Central memory CD8-positive, alpha-beta T cell (primary cell): ENCODE results near the gene UXT.
"Not testable (repeated sequence)": the region's sequence is repeated elsewhere in the genome, so short reads cannot be mapped to it uniquely, and the experiment has no call there.

Experiments
- ATAC-seq: fragments of 150-1000 bp; cut with Tn5 transposase; replicated peaks from 2 replicates; pipeline ENCODE4 v1.10.0; 2022; ENCODE audit warnings: mild to moderate bottlenecking, moderate FRiP score, moderate number of reproducible peaks; ENCODE audit not compliant: poor library complexity, severe bottlenecking; ENCODE audit errors: extremely low read depth
- DNase-seq, 2 donors: peaks; one replicate each; pipeline ENCODE4 v3.0.0; 2021; ENCODE audit warnings: low spot score in 2 of 2
- H3K27ac Mint-ChIP-seq: one replicate; pipeline ENCODE4 v1.8.0; 2022; ENCODE audit warnings: low read depth, mild to moderate bottlenecking, moderate library complexity, mixed read lengths
- H3K27me3 Mint-ChIP-seq: one replicate; pipeline ENCODE4 v1.8.0; 2022; ENCODE audit warnings: mixed read lengths
- H3K36me3 Mint-ChIP-seq: one replicate; pipeline ENCODE4 v1.8.0; 2022; ENCODE audit warnings: mild to moderate bottlenecking, moderate library complexity, mixed read lengths; ENCODE audit not compliant: insufficient read depth
- H3K4me1 Mint-ChIP-seq: one replicate; pipeline ENCODE4 v1.8.0; 2022; ENCODE audit warnings: mixed read lengths
- H3K4me3 Mint-ChIP-seq: one replicate; pipeline ENCODE4 v1.8.0; 2022; ENCODE audit warnings: mild to moderate bottlenecking, moderate library complexity, mixed read lengths
- H3K9me3 Mint-ChIP-seq: one replicate; pipeline ENCODE4 v1.8.0; 2022; ENCODE audit warnings: mixed read lengths

UXT gene, protein sequence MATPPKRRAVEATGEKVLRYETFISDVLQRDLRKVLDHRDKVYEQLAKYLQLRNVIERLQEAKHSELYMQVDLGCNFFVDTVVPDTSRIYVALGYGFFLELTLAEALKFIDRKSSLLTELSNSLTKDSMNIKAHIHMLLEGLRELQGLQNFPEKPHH

DNA sequence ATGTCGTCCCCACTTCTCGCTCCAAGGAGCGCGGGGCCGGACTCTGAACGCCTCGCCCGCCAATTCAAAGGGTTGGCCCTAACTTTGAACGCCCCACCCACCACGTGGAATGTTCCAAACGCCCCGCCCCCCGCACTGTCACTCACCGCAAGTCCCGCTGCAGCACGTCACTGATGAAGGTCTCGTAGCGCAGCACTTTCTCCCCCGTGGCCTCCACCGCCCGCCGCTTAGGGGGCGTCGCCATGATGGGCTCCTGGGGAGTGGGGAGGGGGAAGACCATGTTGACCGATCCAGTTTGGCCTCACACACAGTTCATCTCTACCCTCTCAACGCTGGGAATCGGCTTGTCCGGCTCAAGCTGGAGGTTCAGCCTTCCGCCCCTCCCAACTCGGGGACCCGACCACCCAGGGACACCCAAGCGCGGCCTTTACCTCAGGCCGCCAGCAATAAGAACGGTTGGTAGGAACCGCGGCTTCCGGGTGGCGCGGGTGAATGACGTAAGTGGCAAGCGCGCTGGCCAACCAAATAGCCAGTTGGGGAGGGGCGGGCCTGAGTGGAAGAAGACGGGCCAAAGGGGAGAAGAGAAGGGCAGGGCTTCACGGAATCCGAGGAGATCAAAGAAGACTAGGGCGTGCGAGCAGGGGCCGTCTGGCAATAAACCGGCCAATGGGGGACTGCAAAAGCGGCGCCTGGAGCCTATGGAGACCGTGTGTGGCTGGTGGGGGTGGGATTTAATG is at the start of gene UXT:
Gene UXT, minus strand, starts transcription at position 497 of the 737 bp plus-strand sequence. Its CDS starts 253 bp downstream, at position 244.
- peaks cover 25% of the 10 kb centered on the region for H3K36me3 Mint-ChIP-seq
- H3K9me3 Mint-ChIP-seq, result no peaks in the 10 kb centered on the region
- H3K4me3 Mint-ChIP-seq, result peak within 1 kb of the TSS; percentile 78
- H3K27ac Mint-ChIP-seq, result peak within 1 kb of the TSS; percentile 95
- no peaks in the 10 kb centered on the region for H3K27me3 Mint-ChIP-seq
- H3K4me1 Mint-ChIP-seq, result peaks cover 16% of the 10 kb centered on the region
- peak; percentile 85 for ATAC-seq
- DNase-seq, result peak; percentile 84 to 91

DNA sequence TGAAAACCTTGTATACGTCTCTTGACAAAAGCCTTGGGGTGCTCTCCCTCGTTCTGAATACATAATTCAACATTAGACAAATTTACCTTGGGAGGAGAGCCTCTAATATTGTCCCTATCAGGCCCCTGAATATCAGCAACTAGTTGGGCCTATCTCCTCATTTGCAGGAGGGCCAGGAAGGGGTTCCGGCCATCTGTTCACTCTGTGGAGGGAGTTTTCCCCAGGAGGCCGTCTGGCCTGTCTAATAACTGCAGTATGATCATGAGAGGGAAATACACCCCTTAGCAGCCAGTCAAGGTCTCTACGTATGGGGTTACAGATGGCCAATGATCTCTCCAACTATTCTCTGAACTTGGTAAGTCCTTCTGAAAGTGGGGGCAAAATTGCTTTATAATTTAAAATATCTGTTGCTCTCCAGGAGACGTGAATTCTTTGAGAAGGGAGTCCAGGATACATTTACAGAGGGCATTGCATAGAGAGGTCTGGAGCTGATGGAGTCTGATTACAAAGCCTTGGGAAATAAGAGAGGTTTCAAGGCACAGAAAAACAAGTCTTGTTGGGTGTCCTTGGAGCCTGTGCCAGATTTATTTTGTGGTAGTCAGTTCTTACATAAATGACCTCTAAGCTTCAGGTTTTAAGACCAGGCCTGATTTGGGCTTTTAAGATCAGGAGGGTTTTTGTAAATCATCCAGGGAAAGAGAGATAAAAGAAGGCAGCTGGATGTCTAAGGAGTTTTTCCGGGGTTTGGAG is 48.2 kb upstream of the UXT start:
- Mint-ChIP-seq H3K36me3 (no peaks in the 10 kb centered on the region), H3K27me3 (peaks cover 26% of the 10 kb centered on the region), H3K27ac (no peak overlapping the region), H3K9me3 (no peaks in the 10 kb centered on the region), H3K4me1 (no peaks in the 10 kb centered on the region), H3K4me3 (no peak overlapping the region)
- DNase-seq (no peak), ATAC-seq (no peak)

DNA sequence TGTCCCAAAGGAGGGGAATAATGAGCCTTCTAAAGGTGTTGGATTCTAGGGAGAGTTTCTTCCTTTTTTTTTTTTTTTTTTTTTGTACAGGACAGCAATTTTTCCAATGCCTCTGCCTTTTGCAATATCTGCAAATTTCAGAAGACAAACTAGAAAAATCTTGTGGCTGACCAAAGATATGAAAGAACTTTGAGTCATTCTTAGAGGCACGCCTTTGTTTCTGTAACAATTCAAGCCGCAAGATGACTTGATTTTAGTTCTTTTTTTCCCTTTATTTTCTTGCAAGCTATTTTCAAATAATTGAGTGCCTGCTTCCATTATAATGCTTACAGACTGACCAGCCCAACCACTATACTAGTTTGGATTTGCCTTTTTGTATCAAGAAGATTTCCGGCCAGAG is 47.6 kb upstream of the UXT start:
- DNase-seq (no peak), ATAC-seq (no peak)
- Mint-ChIP-seq H3K27ac (no peak overlapping the region), H3K9me3 (no peaks in the 10 kb centered on the region), H3K4me3 (no peak overlapping the region), H3K36me3 (no peaks in the 10 kb centered on the region), H3K27me3 (peaks cover 23% of the 10 kb centered on the region), H3K4me1 (no peaks in the 10 kb centered on the region)

DNA sequence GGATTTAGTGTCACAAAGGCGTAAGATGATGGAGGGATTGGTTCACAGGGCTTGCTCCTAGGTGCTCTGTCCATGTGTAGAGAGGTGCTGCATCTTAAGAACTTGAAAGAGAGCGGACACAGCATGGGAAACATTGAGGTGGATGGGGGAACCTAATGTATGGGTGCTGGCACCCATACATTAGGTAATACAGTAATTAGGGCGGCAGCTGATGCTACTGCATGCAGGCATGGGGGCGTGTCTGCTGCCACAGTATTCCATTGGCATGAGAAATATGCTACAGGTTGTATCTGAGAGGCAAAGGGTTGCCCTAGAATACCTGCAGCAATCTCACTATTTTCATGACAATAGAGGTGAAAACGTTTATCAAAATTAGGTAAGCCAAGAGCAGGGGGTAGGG is 45.8 kb upstream of the UXT start:
- Mint-ChIP-seq H3K36me3 (no peaks in the 10 kb centered on the region), H3K4me1 (no peaks in the 10 kb centered on the region), H3K27me3 (peaks cover 23% of the 10 kb centered on the region), H3K9me3 (no peaks in the 10 kb centered on the region), H3K27ac (no peak overlapping the region), H3K4me3 (no peak overlapping the region)
- ATAC-seq (no peak), DNase-seq (no peak)

DNA sequence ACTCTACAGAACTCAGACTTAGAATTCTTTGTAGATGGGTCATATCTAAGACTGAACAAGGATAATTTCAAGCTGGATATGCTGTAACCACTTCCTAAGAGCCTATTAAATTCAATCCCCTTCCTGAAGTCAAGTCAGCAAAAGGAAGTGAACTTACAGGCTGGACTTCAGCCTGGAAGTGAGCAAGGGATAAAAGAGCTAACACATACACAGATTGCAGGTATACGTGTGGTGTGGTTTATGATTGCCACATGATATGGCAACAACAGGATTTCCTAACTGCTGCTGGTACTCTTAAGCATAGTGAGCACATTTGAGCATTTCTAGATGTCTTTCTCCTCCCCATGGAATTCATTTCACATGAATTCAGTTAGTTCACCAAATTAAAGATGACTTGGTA is 38.2 kb upstream of the UXT start:
- H3K4me3 Mint-ChIP-seq, result no peak overlapping the region
- no peaks in the 10 kb centered on the region for H3K4me1 Mint-ChIP-seq
- no peak for ATAC-seq
- no peaks in the 10 kb centered on the region for H3K36me3 Mint-ChIP-seq
- H3K27ac Mint-ChIP-seq, result no peak overlapping the region
- H3K27me3 Mint-ChIP-seq, result no peaks in the 10 kb centered on the region
- no peak for DNase-seq
- no peaks in the 10 kb centered on the region for H3K9me3 Mint-ChIP-seq

DNA sequence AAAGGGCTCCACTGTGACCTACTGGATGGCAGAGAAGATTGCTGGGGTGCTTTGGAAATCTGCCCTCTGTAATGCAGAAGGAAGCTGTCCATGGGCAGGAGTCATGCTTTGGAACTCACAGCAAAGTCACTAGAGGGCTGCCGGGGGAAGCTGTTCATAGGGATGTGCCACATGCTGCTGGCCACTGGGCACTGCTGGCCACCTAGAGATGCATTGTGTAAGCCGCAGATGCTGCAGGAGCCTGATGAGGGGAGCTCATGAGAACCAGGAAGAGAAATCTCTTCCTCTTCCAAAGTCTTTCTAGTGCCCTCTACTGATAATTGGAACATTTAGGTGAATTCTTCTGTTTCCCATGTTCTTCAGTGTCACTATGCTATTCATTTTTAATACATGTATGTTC is 31.2 kb upstream of the UXT start:
- Mint-ChIP-seq H3K9me3 (no peaks in the 10 kb centered on the region), H3K36me3 (no peaks in the 10 kb centered on the region), H3K27ac (no peak overlapping the region), H3K27me3 (peaks cover 31% of the 10 kb centered on the region), H3K4me3 (no peak overlapping the region), H3K4me1 (no peaks in the 10 kb centered on the region)
- DNase-seq (no peak), ATAC-seq (no peak)

DNA sequence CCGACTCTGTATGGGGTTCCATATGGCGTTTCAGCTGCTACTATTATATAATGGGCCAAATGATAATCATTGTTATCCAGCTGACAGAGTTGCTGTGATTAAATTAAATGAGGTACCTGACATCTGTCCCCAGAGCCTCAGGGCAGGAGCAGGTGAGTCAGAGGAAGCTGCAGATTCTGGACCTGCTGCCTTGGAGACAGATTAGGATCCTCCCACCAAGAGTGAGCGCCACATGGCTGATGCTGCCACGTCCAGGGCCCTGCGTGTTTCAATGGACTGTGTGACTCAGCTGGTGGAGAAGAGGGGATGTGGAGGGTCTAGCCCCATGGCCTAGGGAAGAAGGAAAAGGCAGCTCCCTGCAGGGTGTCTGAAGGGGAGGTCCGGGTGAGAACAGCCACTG is 28.3 kb upstream of the UXT start:
- DNase-seq (no peak), ATAC-seq (no peak)
- Mint-ChIP-seq H3K36me3 (no peaks in the 10 kb centered on the region), H3K9me3 (no peaks in the 10 kb centered on the region), H3K27me3 (peaks cover 41% of the 10 kb centered on the region), H3K27ac (no peak overlapping the region), H3K4me3 (no peak overlapping the region), H3K4me1 (no peaks in the 10 kb centered on the region)

DNA sequence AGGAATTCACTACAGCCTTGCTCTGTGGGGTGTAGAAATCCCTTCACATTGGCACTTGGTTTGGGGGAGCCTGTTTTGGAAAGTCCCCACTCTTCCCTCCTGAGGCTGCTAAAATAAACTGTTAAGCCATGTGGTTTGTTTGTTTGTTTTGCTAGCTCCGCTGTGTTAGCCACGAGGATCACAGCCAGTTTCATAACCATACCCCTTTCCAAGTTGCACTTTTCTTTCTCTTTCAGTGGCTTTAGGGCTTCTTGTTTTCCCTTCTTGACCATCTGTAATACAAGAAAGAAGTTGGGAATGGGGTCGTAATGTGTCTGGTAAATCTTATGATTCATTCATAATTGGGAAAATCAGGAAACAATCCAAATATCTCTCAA is 24.8 kb upstream of the UXT start:
- DNase-seq (no peak), ATAC-seq (no peak)
- no peak overlapping the region for H3K27ac Mint-ChIP-seq
- H3K4me1 Mint-ChIP-seq, result no peaks in the 10 kb centered on the region
- peaks cover 49% of the 10 kb centered on the region for H3K27me3 Mint-ChIP-seq
- H3K4me3 Mint-ChIP-seq, result no peak overlapping the region
- no peaks in the 10 kb centered on the region for H3K9me3 Mint-ChIP-seq
- no peaks in the 10 kb centered on the region for H3K36me3 Mint-ChIP-seq

DNA sequence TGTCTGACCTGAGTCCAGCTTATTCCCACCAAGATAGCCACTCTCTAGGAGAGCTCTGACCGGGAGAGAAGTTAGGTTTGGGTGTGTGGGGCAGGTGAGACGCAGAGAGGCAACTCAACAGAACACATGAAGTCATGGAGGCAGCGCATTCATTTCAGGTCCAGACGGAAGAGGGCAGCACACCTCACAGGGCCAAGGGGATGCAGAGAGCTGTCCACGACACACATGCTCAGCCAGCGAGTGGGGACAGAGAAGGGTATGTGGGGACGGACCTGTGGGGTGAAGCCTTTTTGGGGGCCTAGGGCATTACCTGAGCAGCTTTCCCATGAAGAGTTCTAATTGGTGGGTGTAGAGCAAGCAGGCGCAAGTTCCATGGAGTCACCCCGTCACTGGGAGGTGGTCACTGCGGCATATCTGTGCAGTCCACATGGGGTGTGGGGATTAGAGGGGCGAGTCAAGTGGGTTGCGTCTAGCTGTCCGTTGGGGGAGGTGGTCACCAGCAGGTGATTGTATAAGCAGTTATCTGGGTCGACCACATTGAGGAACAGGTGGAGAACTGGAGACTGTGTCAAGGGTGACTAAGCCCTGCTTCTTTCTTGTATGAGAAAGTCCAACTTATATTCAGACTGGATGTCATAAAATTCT is 24.3 kb upstream of the UXT start:
- DNase-seq (no peak), ATAC-seq (no peak)
- H3K4me1 Mint-ChIP-seq, result no peaks in the 10 kb centered on the region
- H3K27ac Mint-ChIP-seq, result no peak overlapping the region
- no peaks in the 10 kb centered on the region for H3K9me3 Mint-ChIP-seq
- H3K27me3 Mint-ChIP-seq, result peaks cover 50% of the 10 kb centered on the region
- H3K36me3 Mint-ChIP-seq, result no peaks in the 10 kb centered on the region
- no peak overlapping the region for H3K4me3 Mint-ChIP-seq

DNA sequence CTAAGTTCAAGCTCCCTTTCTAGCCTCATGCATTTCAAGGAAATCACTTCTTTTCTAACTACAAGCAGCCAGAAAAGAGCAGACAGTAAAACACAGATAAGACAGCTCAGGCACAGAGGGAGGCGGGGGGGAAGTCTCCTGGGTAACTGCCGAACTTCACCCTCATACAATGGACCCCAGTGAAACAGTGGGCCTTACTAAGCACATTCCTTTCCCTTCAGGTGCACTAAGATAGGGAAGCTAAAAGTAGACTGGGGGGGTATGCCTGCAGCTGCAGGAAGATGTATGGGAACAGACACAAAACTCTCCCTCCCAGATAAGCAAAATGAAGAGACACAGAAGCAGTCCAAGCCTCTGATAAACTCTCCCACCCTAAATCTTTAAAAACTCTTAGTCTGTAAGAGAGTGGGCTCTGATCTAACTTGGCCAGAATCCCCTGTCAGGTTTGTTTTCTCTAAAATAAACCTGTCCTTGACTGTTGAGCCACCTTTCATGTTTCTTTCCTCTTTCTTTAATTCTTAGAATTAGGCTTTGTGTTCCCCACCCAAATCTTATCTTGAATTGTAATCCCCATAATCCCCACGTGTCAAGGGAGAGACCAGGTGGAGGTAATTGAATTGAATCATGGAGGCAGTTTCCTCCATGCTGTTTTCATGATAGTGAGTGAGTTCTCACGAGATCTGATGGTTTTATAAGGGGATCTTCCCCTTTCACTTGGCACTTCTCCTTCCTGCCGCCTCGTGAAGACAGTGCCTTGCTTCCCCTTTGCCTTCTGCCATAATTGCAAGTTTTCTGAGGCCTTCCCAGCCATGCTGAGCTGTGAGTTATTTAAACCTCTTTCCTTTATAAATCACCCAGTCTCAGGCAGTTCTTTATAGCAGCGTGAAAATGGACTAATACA is 17.2 kb upstream of the UXT start:
- peaks cover 24% of the 10 kb centered on the region for H3K27me3 Mint-ChIP-seq
- not testable (repeated sequence) for H3K9me3 Mint-ChIP-seq, H3K4me1 Mint-ChIP-seq, DNase-seq, H3K4me3 Mint-ChIP-seq, ATAC-seq, H3K36me3 Mint-ChIP-seq, H3K27ac Mint-ChIP-seq

DNA sequence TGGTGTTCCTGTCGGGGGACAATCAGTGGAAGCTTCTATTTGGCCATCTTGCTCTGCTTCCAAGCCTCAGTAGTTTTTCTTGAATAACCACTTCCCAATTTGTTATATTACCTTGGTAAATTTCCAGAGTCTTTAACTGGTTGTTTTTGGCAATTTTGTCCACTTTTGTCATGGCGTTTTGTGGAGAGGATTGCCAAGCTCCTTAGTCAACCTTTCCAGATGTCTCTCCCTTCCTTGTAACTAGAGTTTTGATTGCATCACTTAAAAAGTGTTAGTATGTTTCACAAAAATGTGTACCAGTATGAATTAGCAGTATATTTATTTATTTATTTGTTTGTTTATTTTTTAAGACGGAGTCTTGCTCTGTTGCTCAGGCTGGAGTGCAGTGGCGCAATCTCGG is 15.8 kb upstream of the UXT start:
- no peak overlapping the region for H3K27ac Mint-ChIP-seq
- H3K27me3 Mint-ChIP-seq, result peaks cover 19% of the 10 kb centered on the region
- no peaks in the 10 kb centered on the region for H3K4me1 Mint-ChIP-seq
- H3K9me3 Mint-ChIP-seq, result no peaks in the 10 kb centered on the region
- H3K4me3 Mint-ChIP-seq, result no peak overlapping the region
- no peaks in the 10 kb centered on the region for H3K36me3 Mint-ChIP-seq
- ATAC-seq (no peak), DNase-seq (no peak)

DNA sequence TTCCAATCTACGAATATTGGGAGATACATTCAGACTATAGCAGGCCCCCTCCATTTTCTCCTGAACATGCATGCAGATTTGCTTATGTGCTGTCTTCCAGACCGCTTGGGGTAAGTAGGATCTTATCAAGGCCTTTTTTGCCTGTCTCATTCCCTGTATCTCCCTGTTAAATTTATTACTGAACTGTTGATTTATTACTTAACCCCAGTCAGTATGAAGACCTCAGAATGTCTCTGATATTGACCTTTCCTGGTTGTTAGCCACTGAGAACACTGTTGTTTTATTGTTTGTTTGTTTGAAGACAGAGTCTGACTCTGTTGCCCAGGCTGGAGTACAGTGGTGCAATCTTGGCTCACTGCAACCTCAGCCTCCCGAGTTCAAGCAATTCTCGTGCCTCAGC is 6.8 kb upstream of the UXT start:
- not testable (repeated sequence) for H3K36me3 Mint-ChIP-seq, H3K4me1 Mint-ChIP-seq, H3K4me3 Mint-ChIP-seq, ATAC-seq, H3K27me3 Mint-ChIP-seq, H3K27ac Mint-ChIP-seq, DNase-seq, H3K9me3 Mint-ChIP-seq
